GM20000 (cell line): Measurements from ENCODE around the gene SUN1.

Experiments used
- DNase-seq: peaks from one replicate; pipeline ENCODE4 v3.0.0; 2012; ENCODE audit warnings: low spot score
- CTCF ChIP-seq: IDR thresholded peaks from 2 replicates; pipeline ENCODE4 v1.5.1; 2012; ENCODE audit warnings: mild to moderate bottlenecking, control low read depth; ENCODE audit errors: extremely low read depth, missing control alignments

Gene SUN1

GRCh38 chr7:893686-894085 lies 61.4 kb downstream of the SUN1 start:
- no peak for DNase-seq
- no peak for TF ChIP-seq CTCF

GRCh38 chr7:894164-894867 lies 62.0 kb downstream of the SUN1 start:
- no peak for TF ChIP-seq CTCF
- no peak for DNase-seq

- TF ChIP-seq CTCF, result no peak
- DNase-seq, result no peak
These were observed 62.7 kb downstream of the SUN1 start for GRCh38 chr7:894927-895450.

GRCh38 chr7:895451-896052 lies 63.3 kb downstream of the SUN1 start:
- DNase-seq, result no peak
- TF ChIP-seq CTCF, result no peak

- no peak for TF ChIP-seq CTCF
- no peak for DNase-seq
These were observed 64.2 kb downstream of the SUN1 start for GRCh38 chr7:896346-897075.

GRCh38 chr7:897086-897485 lies 64.8 kb downstream of the SUN1 start:
- no peak for TF ChIP-seq CTCF
- no peak for DNase-seq
